GM21381 (cell line): ENCODE results near the gene SMC2.

Source experiments
- ATAC-seq: cut with Tn5 transposase; IDR thresholded peaks from one replicate; pipeline ENCODE4 v1.9.1; 2021; ENCODE audit warnings: mild to moderate bottlenecking, moderate library complexity; ENCODE audit not compliant: unreplicated experiment

SMC2 gene

GRCh38 chr9:104093647-104094533, at the start of gene SMC2:
Gene SMC2 (plus strand): TSS chr9:104094309. CDS start chr9:104095385, 1,076 bp downstream.
- peak; percentile 87 for ATAC-seq

- ATAC-seq, result no peak
Observed at GRCh38 chr9:104068546-104068945, 25.6 kb upstream of the SMC2 start.

GRCh38 chr9:104069288-104069687, 24.8 kb upstream of the SMC2 start:
- ATAC-seq, result no peak

- ATAC-seq, result no peak
Observed at GRCh38 chr9:104071589-104071988, 22.5 kb upstream of the SMC2 start.

GRCh38 chr9:104073098-104073769, 20.9 kb upstream of the SMC2 start:
- ATAC-seq, result no peak

- no peak for ATAC-seq
Observed at GRCh38 chr9:104073770-104074133, 20.4 kb upstream of the SMC2 start.

GRCh38 chr9:104074876-104075275, 19.2 kb upstream of the SMC2 start:
- no peak for ATAC-seq

- no peak for ATAC-seq
Observed at GRCh38 chr9:104075801-104076753, 18.0 kb upstream of the SMC2 start.

GRCh38 chr9:104078596-104078995, 15.5 kb upstream of the SMC2 start:
- no peak for ATAC-seq

GRCh38 chr9:104080983-104081382, 13.1 kb upstream of the SMC2 start:
- no peak for ATAC-seq

- no peak for ATAC-seq
Observed at GRCh38 chr9:104082168-104082567, 11.9 kb upstream of the SMC2 start.

GRCh38 chr9:104085525-104085924, 8.6 kb upstream of the SMC2 start:
- ATAC-seq, result no peak

GRCh38 chr9:104087894-104088293, 6.2 kb upstream of the SMC2 start:
- no peak for ATAC-seq

- ATAC-seq, result no peak
Observed at GRCh38 chr9:104088416-104088815, 5.7 kb upstream of the SMC2 start.

- no peak for ATAC-seq
Observed at GRCh38 chr9:104090578-104090977, 3.5 kb upstream of the SMC2 start.

GRCh38 chr9:104091116-104091515, 3.0 kb upstream of the SMC2 start:
- ATAC-seq, result no peak

- no peak for ATAC-seq
Observed at GRCh38 chr9:104091708-104092107, 2.4 kb upstream of the SMC2 start.

- no peak for ATAC-seq
Observed at GRCh38 chr9:104092192-104092591, 1.9 kb upstream of the SMC2 start.

- ATAC-seq, result no peak
Observed at GRCh38 chr9:104092875-104093600, 1.1 kb upstream of the SMC2 start.

- ATAC-seq, result peak; percentile 5
Observed at GRCh38 chr9:104094534-104095015, 466 bp downstream of the SMC2 start.
